GM21367 (cell line): ENCODE results near the gene COA8.

Experiments
- ATAC-seq: cut with Tn5 transposase; IDR thresholded peaks from one replicate; pipeline ENCODE4 v1.9.1; 2021; ENCODE audit not compliant: unreplicated experiment

Gene COA8

DNA sequence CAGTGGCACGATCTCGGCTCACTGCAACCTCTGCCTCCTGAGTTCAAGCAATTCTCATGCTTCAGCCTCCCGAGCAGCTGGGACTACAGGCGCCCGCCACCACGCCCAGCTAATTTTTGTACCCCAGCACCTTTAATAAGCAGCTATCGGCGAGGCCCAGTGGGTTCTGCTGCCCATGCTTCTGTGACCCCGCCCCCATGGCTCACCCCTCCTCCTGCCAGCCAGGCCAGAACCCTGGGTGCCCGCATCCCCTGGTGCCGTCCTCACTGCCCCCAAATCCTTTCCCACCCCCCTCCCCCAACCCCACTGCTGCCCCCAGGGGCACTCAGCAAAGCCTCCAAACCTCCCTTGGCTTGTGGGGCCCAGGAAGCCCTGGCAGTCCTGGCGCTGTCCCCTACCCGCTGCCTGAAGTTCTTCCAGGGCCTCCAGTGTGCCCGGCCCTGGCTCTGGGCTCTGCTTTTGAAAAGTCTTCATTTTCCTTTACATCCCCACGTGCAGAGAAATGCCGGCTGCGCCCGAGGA is 14.8 kb upstream of the COA8 start:
- no peak for ATAC-seq

GRCh38 chr14:103548463-103549351 is 14.1 kb upstream of the COA8 start:
- no peak for ATAC-seq

DNA sequence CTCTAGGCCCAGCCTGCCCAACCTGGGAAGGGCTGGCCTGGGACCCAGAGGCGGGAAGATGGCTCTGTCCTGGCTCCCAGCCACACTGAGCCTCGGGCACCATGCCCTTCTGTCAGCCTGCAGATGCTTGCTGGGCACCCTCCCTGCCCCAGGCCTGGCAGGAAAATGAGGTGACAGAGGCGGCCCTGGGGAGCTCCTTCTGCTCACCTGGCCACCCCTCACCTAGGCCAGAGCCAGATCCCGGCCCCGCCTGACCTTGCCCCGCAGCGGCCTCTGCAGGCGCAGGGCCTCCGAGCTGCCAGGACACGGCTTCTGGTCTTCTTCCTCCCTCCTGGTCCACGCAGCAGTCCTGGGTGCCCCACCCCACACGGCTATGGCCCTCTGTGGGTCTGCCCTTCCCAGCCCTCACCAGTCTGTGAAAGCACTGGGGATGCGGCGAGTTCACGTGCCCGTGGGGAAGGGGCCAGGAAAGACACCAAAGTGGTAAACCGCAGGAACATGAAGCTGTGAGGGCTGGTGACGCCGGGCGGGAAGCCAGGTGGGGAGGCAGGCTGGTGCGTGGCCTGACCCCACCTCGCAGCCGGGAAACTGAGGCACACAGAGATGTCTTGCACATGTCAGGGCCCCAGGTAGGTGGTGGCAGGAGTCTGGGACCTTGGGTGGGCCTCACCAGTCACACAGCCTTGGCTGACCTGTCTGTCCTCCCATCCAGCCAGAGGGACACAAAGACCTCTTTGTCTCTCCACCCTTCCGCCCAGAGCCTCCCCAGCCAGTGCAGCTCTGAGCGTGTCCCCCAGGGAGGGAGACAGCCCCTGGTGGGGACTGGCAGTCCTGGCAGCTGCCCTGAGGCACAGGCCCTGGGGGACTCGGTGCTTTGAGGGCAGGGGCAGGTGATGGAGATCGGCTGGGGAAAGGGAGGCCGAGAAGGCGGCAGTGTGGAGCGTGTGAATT is 13.1 kb upstream of the COA8 start:
- ATAC-seq = no peak

- no peak for ATAC-seq
Observed at GRCh38 chr14:103550451-103551337, 12.1 kb upstream of the COA8 start.

DNA sequence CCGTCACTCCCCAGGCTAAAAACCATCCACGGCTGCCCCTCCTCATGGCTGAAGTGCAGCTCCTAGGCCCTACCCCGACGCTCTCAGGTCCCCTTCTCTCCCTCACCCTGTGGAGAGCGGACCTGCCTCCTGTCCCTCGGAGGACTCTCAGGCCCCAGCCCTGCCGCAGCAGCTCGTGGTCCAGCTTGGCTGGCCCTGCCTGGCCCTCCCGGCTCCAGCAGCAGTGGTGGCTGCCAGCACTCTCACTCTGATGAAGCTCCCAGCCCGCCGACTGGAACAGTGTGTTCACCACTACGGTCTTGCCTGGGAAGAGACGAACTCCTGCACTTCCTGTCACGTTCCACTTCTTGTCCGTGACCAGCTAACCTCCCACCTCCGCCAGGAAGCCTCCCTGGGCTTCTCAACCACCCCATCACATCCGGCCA is 11.4 kb upstream of the COA8 start:
- no peak for ATAC-seq

GRCh38 chr14:103552011-103552845 is 10.5 kb upstream of the COA8 start:
- no peak for ATAC-seq

GRCh38 chr14:103552846-103553210 is 9.9 kb upstream of the COA8 start:
- ATAC-seq = no peak

DNA sequence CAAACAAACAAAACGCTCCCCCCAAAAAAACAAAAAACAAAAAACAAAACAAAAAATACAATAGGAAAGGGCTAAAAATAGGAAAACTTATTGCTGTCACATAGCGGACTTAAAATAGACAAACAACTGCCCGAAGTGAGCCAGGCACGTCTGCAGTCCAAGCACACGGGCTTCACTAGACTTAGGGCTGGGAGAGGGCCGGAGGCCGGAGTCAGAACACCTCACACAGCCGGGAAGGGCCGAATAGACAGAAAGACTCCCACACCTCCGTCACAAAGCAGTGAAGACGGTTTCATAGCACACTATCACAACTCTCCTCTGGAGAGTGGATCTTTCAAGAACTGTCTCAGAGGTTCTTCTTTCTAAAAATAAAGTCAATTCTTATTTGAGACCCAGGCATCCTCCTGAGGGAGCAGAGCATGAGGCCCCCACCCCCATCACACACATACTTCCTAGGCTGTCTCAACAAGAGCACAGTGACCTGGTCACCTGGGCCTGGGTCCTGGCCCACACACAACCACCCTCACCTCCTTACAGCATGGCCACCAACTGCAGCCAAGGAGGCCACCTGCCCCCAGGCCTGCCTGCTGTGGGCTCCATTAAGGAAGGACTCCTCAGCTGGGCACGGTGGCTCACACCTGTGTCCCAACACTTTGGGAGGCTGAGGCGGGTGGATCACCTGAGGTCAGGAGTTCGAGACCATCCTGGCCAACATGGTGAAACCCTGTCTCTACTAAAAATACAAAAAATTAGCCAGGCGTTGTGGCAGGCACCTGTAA is 7.0 kb upstream of the COA8 start:
- no peak for ATAC-seq

DNA sequence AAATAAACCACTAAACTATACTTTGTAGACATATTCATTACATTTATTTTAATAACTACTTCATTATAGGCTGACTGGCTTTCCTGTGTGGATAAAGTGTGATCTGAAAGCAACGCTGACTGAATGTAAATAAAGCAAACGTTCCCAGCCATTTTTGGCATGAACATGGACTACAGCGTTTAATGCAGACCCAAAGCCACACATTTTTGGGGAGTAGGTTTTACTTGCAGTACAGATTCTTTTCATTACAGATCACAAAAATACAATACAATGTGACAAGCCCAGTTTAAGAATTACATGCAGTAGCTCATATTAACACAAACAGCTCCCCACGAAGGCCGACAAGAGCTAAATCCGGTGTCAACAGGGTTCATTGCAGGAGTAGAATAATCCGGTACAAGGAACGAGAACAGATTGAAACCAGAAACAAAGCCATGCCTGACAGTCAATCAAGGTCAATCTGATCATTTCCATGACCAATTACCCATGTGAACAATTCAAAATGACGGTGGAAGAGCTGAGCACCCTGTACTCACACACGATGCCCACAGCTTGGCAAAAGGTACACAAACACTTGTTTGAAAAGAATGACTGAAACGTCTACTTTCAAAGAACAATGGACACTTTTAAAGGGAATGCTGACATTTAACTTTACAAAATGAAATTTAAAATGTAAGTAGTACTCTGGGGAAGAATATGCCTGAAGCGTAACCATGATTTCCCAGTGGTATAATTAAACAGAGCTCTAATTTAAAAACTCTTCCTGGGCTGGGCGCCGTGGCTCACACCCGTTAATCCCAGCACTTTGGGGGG is 5.6 kb upstream of the COA8 start:
- no peak for ATAC-seq

- ATAC-seq = no peak
Observed at GRCh38 chr14:103558071-103558882, 4.5 kb upstream of the COA8 start.

- ATAC-seq = no peak
Observed at GRCh38 chr14:103559766-103560165, 3.0 kb upstream of the COA8 start.

DNA sequence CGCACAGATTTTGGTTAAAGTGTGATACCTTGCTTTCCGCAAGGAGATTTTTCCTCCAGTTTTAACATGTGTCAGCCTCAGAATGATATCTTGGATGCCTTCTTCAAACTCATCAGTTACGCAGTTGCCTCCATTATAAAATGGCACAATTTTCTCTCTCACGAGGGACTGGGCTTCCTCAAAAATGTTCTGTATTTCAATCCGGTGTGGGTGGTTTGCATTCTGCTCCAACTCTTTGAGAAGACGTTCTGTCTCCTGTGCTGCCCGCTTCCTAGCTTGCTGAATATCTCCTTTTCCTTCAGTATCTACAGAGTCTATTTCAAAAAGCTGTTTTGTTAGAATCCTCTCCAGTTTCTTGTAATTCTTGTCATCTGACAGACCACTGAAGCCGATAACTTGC is 2.1 kb upstream of the COA8 start:
- no peak for ATAC-seq

GRCh38 chr14:103561381-103562178 is 1.2 kb upstream of the COA8 start:
- peak; percentile 12 for ATAC-seq

DNA sequence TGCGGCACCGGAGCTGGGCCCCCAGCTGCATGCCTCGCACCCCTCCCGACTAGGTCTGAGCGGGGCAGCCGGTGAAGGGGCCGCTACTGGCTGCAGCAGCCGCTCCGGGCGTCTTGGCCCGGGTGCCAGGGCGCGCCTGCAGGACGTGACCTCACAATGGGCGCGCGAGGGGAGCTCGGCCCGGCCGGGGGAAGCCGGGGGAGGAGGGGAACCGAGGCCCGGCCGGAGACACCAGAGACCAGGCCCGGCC is 656 bp upstream of the COA8 start:
- ATAC-seq = peak; percentile 28

DNA sequence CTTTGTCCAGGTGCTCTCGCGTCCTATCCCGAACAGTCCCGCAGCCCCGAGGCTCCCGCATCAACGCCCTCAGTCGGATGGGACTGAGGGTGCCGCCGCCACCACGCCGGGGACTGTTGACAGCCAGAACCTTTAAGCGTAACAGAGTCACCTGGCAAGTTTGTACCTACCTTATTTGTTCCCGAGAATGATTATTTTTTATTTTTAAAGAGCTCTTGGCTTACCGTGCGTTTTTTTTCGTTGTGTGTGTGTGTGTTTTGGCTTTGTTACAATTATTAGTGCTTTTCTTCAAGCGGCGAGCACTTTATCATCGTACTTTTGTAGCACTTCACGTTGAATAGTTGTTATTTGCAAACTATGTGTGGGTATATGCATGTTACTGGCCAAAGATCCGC is 463 bp downstream of the COA8 start:
- no peak for ATAC-seq

DNA sequence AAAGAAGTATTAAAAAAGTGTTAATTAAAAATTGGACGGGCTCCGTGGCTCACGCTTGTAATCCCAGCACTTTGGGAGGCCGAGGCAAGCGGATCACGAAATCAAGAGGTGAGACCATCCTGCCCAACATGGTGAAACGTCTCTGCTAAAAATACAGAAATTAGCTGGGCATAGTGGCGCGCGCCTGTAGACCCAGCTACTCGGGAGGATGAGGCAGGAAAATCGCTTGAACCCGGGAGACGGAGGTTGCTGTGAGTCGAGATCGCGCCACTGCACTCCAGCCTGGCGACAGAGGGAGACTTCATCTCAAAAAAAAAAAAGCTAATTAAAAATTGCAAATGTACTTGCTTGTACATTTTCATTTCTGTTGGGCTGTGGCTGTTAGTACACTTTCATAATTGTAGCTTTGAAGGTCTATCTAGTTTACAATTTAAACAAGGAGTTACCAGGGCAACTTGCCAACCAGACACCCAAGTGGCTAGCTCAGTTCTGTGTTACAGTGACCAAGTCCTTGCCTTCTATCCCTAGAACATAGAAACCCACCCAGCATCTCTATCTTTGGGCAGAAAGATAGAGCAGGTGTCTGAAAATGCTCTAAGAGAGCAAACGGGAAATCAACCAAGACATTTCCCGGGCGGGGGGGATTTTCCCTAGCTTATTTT is 1.2 kb downstream of the COA8 start:
- no peak for ATAC-seq
